WTC11 (cell line): ENCODE measurements around the gene BPIFB2.

Source experiments
- ERG ChIP-seq: fragments of 250-450 bp; sonication (Bioruptor Pico); IDR thresholded peaks from 2 replicates; pipeline ENCODE4 v1.8.0; 2021; ENCODE audit warnings: mild to moderate bottlenecking
- IRF2 ChIP-seq: sonication (generic); formaldehyde crosslinking; IDR thresholded peaks from 2 replicates; pipeline ENCODE4 v1.8.0; 2022; ENCODE audit warnings: low read depth, missing genetic modification reagents, borderline replicate concordance
- MXD4 ChIP-seq: fragments of 250-450 bp; sonication (Bioruptor Pico); IDR thresholded peaks from 2 replicates; pipeline ENCODE4 v1.8.0; 2021; ENCODE audit warnings: mild to moderate bottlenecking, moderate library complexity, borderline replicate concordance
- USF2 ChIP-seq: sonication (generic); formaldehyde crosslinking; IDR thresholded peaks from 2 replicates; pipeline ENCODE4 v1.8.1; 2023; ENCODE audit warnings: mild to moderate bottlenecking, missing genetic modification reagents, moderate library complexity
- ZNF138 ChIP-seq: sonication (generic); formaldehyde crosslinking; conservative IDR thresholded peaks from 2 replicates; pipeline ENCODE4 v1.8.1; 2022; ENCODE audit warnings: mild to moderate bottlenecking, moderate library complexity, missing genetic modification reagents
- ZNF263 ChIP-seq: sonication (generic); formaldehyde crosslinking; IDR thresholded peaks from 2 replicates; pipeline ENCODE4 v1.8.1; 2022; ENCODE audit warnings: low read depth, mild to moderate bottlenecking, moderate library complexity, missing genetic modification reagents
- ZNF512 ChIP-seq: sonication (generic); formaldehyde crosslinking; IDR thresholded peaks from 2 replicates; pipeline ENCODE4 v1.8.1; 2022; ENCODE audit warnings: missing genetic modification reagents, borderline replicate concordance
- TF ChIP-seq, protein P1 (sequence below): fragments of 200-600 bp; IDR thresholded peaks from 2 replicates; pipeline ENCODE4 v1.8.0; 2022; ENCODE audit warnings: antibody characterized with exemption
- TF ChIP-seq, protein P2 (sequence below): fragments of 250-450 bp; sonication (Bioruptor Pico); IDR thresholded peaks from 2 replicates; pipeline ENCODE4 v2.1.2; 2022; ENCODE audit warnings: mild to moderate bottlenecking, moderate library complexity
- TF ChIP-seq, protein P3 (sequence below): sonication (generic); formaldehyde crosslinking; IDR thresholded peaks from 2 replicates; pipeline ENCODE4 v1.8.0; 2022; ENCODE audit warnings: mild to moderate bottlenecking, missing genetic modification reagents
- TF ChIP-seq, protein P4 (sequence below): sonication (generic); formaldehyde crosslinking; IDR thresholded peaks from 2 replicates; pipeline ENCODE4 v1.8.1; 2022; ENCODE audit warnings: mild to moderate bottlenecking, moderate library complexity, missing genetic modification reagents

DNA sequence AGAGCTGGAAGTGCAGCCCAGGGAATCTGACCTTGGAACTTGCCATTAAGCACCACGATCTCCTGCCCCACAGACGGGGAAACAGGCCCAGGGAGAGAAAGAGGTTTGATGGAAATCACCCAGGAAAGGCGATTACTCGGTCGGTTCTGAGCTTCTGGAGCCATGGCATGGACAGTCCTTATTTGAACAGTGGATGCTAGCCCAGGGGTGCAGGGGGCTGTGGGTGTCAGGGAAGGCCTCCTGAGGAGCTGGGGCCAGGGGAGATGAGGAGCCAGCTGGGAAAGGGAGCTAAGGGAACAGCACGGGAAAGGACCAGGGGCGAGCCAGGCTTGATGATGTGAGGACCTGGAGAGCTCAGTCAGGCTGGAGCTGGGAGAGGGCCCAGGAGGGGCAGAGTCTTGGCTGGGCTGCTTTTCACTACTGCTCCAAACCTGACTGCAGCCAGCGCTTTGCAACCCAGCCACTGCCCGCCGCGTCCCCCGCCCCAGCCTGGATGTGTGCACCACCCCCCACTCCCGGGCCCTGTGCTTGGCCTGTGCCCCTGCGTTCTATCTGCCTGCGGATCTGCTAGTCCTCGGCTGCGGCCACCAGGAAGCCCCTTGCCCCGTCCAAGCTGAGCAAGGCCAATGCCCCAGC is 21.1 kb upstream of the BPIFB2 start:
- TF ChIP-seq, protein P1, sequence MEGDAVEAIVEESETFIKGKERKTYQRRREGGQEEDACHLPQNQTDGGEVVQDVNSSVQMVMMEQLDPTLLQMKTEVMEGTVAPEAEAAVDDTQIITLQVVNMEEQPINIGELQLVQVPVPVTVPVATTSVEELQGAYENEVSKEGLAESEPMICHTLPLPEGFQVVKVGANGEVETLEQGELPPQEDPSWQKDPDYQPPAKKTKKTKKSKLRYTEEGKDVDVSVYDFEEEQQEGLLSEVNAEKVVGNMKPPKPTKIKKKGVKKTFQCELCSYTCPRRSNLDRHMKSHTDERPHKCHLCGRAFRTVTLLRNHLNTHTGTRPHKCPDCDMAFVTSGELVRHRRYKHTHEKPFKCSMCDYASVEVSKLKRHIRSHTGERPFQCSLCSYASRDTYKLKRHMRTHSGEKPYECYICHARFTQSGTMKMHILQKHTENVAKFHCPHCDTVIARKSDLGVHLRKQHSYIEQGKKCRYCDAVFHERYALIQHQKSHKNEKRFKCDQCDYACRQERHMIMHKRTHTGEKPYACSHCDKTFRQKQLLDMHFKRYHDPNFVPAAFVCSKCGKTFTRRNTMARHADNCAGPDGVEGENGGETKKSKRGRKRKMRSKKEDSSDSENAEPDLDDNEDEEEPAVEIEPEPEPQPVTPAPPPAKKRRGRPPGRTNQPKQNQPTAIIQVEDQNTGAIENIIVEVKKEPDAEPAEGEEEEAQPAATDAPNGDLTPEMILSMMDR: no peak
- TF ChIP-seq ZNF512 (CRISPR knock-in tag) (no peak), ERG (CRISPR knock-in tag) (no peak), MXD4 (no peak), IRF2 (CRISPR knock-in tag) (no peak), ZNF138 (CRISPR knock-in tag) (no peak), ZNF263 (CRISPR knock-in tag) (no peak), USF2 (no peak)
- TF ChIP-seq, protein P2, sequence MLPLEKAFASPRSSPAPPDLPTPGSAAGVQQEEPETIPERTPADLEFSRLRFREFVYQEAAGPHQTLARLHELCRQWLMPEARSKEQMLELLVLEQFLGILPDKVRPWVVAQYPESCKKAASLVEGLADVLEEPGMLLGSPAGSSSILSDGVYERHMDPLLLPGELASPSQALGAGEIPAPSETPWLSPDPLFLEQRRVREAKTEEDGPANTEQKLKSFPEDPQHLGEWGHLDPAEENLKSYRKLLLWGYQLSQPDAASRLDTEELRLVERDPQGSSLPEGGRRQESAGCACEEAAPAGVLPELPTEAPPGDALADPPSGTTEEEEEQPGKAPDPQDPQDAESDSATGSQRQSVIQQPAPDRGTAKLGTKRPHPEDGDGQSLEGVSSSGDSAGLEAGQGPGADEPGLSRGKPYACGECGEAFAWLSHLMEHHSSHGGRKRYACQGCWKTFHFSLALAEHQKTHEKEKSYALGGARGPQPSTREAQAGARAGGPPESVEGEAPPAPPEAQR: no peak
- TF ChIP-seq, protein P3, sequence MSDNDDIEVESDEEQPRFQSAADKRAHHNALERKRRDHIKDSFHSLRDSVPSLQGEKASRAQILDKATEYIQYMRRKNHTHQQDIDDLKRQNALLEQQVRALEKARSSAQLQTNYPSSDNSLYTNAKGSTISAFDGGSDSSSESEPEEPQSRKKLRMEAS: no peak
- TF ChIP-seq, protein P4, sequence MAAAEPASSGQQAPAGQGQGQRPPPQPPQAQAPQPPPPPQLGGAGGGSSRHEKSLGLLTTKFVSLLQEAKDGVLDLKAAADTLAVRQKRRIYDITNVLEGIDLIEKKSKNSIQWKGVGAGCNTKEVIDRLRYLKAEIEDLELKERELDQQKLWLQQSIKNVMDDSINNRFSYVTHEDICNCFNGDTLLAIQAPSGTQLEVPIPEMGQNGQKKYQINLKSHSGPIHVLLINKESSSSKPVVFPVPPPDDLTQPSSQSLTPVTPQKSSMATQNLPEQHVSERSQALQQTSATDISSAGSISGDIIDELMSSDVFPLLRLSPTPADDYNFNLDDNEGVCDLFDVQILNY (CRISPR knock-in tag): no peak
